HL-60 (cell line): Measurements from ENCODE around the gene SLC44A5.

Experiments
- DNase-seq, 2 experiments: peaks; one replicate each; pipeline ENCODE4 v3.0.0-alpha.2; 2010 to 2020; ENCODE audit warnings: low read depth in 1 of 2, low spot score in 1 of 2
- H3K27ac ChIP-seq: fragments of 250-450 bp; sonication (Bioruptor Pico); replicated peaks from 2 replicates; pipeline ENCODE4 v1.5.1; 2020; ENCODE audit warnings: mild to moderate bottlenecking, moderate library complexity
- H3K27me3 ChIP-seq: fragments of 250-450 bp; sonication (Bioruptor Pico); 2 replicates; pipeline ENCODE4 v1.5.1; 2021; ENCODE audit warnings: mild to moderate bottlenecking, moderate library complexity; ENCODE audit not compliant: insufficient read depth, poor library complexity, severe bottlenecking
- H3K4me3 ChIP-seq: replicated peaks from 2 replicates; pipeline ENCODE4 v1.5.1; 2011; ENCODE audit warnings: mild to moderate bottlenecking, control low read depth, low read length; ENCODE audit not compliant: insufficient read depth
- GABPA ChIP-seq: IDR thresholded peaks from 2 replicates; pipeline ENCODE4 v1.6.1; 2012; ENCODE audit warnings: low read depth
- POLR2AphosphoS5 ChIP-seq: IDR thresholded peaks from 2 replicates; pipeline ENCODE4 v1.6.1; 2012; ENCODE audit warnings: low read depth
- SPI1 ChIP-seq: IDR thresholded peaks from 2 replicates; pipeline ENCODE4 v1.6.1; 2012; ENCODE audit warnings: low read depth, mild to moderate bottlenecking, borderline replicate concordance
- TF ChIP-seq, protein P1 (sequence below): IDR thresholded peaks from one replicate; pipeline ENCODE4 v1.5.1; 2011; ENCODE audit warnings: low read length, control low read depth, inconsistent platforms; ENCODE audit not compliant: insufficient read depth
- TF ChIP-seq, protein P2 (sequence below): IDR thresholded peaks from 2 replicates; pipeline ENCODE4 v1.6.1; 2012; ENCODE audit warnings: low read depth; ENCODE audit not compliant: insufficient replicate concordance

The SLC44A5 gene

DNA sequence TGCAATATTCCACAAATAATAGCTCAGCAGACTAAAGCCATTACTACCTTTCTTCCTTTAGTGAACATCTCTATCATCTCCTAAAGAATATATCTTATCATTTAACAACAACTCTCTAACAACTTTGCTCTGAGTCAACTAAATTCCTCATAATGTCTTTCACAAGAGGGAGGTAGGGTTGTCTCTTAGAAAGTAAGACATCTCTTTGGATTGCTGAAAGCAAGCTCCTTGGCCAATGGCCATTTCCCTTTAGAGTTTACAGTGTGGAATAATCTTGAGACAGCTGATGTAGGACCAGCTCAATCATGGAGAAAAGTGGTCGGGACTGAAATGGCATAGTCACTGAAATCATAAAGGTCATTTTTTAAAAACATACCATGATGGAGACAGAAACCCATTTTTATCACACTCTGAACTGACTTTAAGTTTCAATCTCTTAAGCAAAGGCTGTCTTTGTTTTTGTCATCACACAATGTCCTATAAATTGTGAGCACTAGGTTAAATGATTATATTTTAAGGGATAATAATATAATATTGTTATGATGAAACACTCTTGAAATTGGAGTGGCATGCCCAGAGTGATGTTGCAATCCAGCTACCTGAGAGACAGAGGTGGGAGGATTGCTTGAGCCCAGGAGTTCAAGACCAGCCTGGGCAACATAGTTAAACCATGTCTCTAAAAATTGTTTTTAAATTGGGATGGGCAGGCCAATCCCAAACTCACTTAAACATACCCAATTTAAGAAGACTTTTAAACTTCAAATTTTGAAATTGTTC, 91.1 kb downstream of the SLC44A5 start:
- TF ChIP-seq, protein P1, sequence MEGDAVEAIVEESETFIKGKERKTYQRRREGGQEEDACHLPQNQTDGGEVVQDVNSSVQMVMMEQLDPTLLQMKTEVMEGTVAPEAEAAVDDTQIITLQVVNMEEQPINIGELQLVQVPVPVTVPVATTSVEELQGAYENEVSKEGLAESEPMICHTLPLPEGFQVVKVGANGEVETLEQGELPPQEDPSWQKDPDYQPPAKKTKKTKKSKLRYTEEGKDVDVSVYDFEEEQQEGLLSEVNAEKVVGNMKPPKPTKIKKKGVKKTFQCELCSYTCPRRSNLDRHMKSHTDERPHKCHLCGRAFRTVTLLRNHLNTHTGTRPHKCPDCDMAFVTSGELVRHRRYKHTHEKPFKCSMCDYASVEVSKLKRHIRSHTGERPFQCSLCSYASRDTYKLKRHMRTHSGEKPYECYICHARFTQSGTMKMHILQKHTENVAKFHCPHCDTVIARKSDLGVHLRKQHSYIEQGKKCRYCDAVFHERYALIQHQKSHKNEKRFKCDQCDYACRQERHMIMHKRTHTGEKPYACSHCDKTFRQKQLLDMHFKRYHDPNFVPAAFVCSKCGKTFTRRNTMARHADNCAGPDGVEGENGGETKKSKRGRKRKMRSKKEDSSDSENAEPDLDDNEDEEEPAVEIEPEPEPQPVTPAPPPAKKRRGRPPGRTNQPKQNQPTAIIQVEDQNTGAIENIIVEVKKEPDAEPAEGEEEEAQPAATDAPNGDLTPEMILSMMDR, result no peak
- TF ChIP-seq, protein P2, sequence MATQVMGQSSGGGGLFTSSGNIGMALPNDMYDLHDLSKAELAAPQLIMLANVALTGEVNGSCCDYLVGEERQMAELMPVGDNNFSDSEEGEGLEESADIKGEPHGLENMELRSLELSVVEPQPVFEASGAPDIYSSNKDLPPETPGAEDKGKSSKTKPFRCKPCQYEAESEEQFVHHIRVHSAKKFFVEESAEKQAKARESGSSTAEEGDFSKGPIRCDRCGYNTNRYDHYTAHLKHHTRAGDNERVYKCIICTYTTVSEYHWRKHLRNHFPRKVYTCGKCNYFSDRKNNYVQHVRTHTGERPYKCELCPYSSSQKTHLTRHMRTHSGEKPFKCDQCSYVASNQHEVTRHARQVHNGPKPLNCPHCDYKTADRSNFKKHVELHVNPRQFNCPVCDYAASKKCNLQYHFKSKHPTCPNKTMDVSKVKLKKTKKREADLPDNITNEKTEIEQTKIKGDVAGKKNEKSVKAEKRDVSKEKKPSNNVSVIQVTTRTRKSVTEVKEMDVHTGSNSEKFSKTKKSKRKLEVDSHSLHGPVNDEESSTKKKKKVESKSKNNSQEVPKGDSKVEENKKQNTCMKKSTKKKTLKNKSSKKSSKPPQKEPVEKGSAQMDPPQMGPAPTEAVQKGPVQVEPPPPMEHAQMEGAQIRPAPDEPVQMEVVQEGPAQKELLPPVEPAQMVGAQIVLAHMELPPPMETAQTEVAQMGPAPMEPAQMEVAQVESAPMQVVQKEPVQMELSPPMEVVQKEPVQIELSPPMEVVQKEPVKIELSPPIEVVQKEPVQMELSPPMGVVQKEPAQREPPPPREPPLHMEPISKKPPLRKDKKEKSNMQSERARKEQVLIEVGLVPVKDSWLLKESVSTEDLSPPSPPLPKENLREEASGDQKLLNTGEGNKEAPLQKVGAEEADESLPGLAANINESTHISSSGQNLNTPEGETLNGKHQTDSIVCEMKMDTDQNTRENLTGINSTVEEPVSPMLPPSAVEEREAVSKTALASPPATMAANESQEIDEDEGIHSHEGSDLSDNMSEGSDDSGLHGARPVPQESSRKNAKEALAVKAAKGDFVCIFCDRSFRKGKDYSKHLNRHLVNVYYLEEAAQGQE, result no peak
- TF ChIP-seq GABPA (no peak), POLR2AphosphoS5 (no peak), SPI1 (no peak)
- no peak overlapping the region for H3K4me3 ChIP-seq
- no peak overlapping the region for H3K27ac ChIP-seq
- H3K27me3 ChIP-seq, result no peaks in the 10 kb centered on the region
- no peak for DNase-seq

DNA sequence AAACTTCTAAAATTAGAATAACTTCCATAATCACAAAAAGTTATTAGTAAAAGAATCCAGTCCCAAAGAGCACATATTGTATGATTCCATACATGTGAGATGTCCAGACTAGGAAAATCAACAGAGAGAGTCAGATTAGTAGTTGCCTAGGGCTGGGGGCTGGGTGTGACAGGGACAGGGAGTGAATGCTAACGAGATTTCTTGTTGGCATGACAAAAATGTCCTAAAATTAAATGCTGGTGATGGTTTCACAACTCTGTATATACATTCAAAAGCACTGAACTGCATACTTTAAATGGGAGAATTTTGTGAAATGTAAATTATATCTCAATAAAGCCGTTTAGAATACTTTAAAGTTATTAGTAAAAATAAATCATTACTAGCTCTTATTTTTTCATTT, 92.2 kb downstream of the SLC44A5 start:
- no peaks in the 10 kb centered on the region for H3K27me3 ChIP-seq
- DNase-seq, result no peak
- no peak overlapping the region for H3K4me3 ChIP-seq
- TF ChIP-seq, protein P1, result no peak
- no peak for TF ChIP-seq POLR2AphosphoS5
- no peak for TF ChIP-seq GABPA
- no peak for TF ChIP-seq SPI1
- TF ChIP-seq, protein P2, result no peak
- no peak overlapping the region for H3K27ac ChIP-seq

DNA sequence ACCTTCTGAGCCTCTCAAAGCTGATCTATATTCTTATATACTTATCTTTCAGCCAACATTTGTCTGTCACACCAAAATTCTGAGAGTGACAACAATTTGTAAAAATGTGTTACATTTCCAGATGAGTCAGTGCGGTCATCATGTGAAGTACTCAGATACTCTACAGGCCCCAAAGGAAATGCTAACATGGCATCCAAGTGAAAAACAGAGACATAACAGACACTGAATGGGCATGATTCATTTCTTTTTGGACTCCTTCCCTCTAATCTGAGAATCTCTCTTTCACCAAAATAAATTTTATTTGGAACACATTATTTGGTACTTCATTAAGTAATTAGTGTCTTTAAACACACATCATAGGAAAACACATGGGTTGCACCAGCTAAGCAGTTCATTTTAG, 96.6 kb downstream of the SLC44A5 start:
- no peak for DNase-seq
- no peak for TF ChIP-seq SPI1
- TF ChIP-seq, protein P2, result no peak
- TF ChIP-seq GABPA, result no peak
- TF ChIP-seq, protein P1, result no peak
- H3K4me3 ChIP-seq, result no peak overlapping the region
- H3K27ac ChIP-seq, result no peak overlapping the region
- H3K27me3 ChIP-seq, result no peaks in the 10 kb centered on the region
